Upper lobe of right lung (tissue), 1 donor: ENCODE data around the gene MYBL2. TPM values are rescaled to one million over a fixed set of nuclear protein-coding genes. Genes with fewer than 3 reads are reported as not detected.
"Not testable (repeated sequence)": the region's sequence is repeated elsewhere in the genome, so short reads cannot be mapped to it uniquely, and the experiment has no call there.

ENCODE experiments used
- ATAC-seq: fragments of 200-7000 bp; cut with Tn5 transposase; one replicate; pipeline ENCODE4 v1.9.1; 2020; ENCODE audit warnings: mild to moderate bottlenecking, moderate library complexity
- DNase-seq: peaks from one replicate; pipeline ENCODE4 v3.0.0-alpha.2; 2020
- H3K27ac ChIP-seq: fragments of 200-600 bp; one replicate; pipeline ENCODE4 v1.8.0; 2022
- H3K27me3 ChIP-seq: fragments of 200-600 bp; one replicate; pipeline ENCODE4 v1.8.0; 2022; ENCODE audit warnings: mild to moderate bottlenecking
- H3K36me3 ChIP-seq: fragments of 200-600 bp; one replicate; pipeline ENCODE4 v1.8.0; 2022
- H3K4me1 ChIP-seq: fragments of 200-600 bp; one replicate; pipeline ENCODE4 v1.8.0; 2022
- H3K4me3 ChIP-seq: fragments of 200-600 bp; one replicate; pipeline ENCODE4 v1.8.0; 2022; ENCODE audit warnings: mild to moderate bottlenecking
- H3K9me3 ChIP-seq: fragments of 200-600 bp; one replicate; pipeline ENCODE4 v1.8.0; 2022
- intact Hi-C: fragments of 100-400 bp; cut with DNase I; formaldehyde crosslinking; loops from one replicate; pipeline ENCODE4 v1.11.0; 2022
- total RNA-seq: library from RNA; stranded (reverse); fragmentation: NEBNext Ultra II Directional; extraction: Animal tissue kit (Norgen Biotek cat#: 25700); gene quantifications from one replicate; pipeline ENCODE4 v1.2.1, GENCODE V29; 2021
- TF ChIP-seq, protein P1 (sequence below): fragments of 200-600 bp; IDR thresholded peaks from one replicate; pipeline ENCODE4 v1.8.0; 2022; ENCODE audit warnings: antibody characterized with exemption
- donor health status: DM: no; HTN: yes; CAD: no; lungs with severe emphysema.

The MYBL2 gene
- total RNA-seq, 1 donor from 2014 or later: 1.0 TPM

DNA sequence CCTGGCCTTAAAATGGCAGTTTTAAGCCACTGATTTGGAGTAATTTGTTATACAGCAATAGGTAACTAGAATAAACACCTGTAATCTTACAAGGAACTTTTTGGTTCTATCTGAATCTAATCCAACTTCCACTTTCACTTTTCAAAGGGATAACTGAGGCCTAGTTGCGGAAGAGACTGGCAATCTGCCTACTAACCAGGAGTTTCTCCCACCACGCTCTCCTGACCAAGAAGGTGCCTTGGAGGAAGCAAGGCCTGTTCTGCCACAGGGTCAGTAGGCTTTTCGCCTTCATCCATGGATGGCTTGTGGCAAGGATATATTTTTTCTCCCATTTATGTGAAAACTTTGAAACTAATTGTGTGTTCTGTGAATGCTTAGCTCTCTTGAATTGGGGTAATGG lies 12.9 kb upstream of the MYBL2 start:
- intact Hi-C loops: no loop called here
- Histone ChIP-seq H3K27me3 (no peaks in the 10 kb centered on the region), H3K4me3 (no peak overlapping the region), H3K27ac (no peak overlapping the region), H3K9me3 (no peaks in the 10 kb centered on the region), H3K36me3 (no peaks in the 10 kb centered on the region), H3K4me1 (no peaks in the 10 kb centered on the region)
- no peak for DNase-seq
- TF ChIP-seq, protein P1, sequence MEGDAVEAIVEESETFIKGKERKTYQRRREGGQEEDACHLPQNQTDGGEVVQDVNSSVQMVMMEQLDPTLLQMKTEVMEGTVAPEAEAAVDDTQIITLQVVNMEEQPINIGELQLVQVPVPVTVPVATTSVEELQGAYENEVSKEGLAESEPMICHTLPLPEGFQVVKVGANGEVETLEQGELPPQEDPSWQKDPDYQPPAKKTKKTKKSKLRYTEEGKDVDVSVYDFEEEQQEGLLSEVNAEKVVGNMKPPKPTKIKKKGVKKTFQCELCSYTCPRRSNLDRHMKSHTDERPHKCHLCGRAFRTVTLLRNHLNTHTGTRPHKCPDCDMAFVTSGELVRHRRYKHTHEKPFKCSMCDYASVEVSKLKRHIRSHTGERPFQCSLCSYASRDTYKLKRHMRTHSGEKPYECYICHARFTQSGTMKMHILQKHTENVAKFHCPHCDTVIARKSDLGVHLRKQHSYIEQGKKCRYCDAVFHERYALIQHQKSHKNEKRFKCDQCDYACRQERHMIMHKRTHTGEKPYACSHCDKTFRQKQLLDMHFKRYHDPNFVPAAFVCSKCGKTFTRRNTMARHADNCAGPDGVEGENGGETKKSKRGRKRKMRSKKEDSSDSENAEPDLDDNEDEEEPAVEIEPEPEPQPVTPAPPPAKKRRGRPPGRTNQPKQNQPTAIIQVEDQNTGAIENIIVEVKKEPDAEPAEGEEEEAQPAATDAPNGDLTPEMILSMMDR: no peak
- ATAC-seq: no peak

DNA sequence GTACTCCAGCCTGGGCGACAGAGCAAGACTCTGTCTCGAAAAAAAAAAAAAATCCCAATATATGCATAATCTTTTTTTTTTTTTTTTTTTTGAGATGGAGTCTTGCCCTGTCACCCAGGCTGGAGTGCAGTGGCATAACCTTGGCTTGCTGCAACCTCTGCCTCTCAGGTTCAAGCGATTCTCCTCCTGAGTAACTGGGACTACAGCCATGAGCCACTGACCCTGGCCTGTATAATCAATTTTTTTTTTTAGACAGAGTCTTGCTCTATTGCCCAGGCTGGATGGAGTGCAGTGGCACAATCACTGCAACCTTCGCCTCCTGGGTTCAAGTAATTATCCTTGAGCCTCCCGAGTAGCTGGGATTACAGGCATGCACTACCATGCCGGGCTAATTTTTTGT lies 11.7 kb upstream of the MYBL2 start:
- H3K27me3 ChIP-seq, H3K4me1 ChIP-seq, DNase-seq, intact Hi-C loops, H3K4me3 ChIP-seq, ATAC-seq, H3K9me3 ChIP-seq, H3K36me3 ChIP-seq, H3K27ac ChIP-seq: not testable (repeated sequence)

DNA sequence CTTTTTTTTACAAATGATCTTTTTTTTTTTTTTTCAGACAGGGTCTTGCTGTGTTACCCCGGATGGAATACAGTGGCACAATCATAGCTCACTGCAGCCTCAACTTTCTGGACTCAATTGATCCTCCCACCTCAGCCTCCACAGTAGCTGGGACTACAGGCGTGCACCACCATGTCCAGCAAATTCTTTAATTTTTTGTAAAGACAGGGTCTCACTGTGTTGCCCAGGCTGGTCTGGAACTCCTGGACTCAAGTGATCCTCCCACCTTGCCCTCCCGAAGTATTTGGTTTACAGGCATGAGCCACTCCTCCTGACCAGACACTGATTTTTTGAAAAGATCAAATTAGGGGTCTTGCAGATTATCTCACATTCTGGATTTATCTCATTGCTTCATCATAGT lies 11.0 kb upstream of the MYBL2 start:
- H3K4me1 ChIP-seq: no peaks in the 10 kb centered on the region
- TF ChIP-seq, protein P1: no peak
- no peaks in the 10 kb centered on the region for H3K9me3 ChIP-seq
- H3K27ac ChIP-seq: no peak overlapping the region
- H3K36me3 ChIP-seq: no peaks in the 10 kb centered on the region
- no peak for DNase-seq
- no peak for ATAC-seq
- H3K27me3 ChIP-seq: no peaks in the 10 kb centered on the region
- H3K4me3 ChIP-seq: no peak overlapping the region
- intact Hi-C loops: no loop called here

DNA sequence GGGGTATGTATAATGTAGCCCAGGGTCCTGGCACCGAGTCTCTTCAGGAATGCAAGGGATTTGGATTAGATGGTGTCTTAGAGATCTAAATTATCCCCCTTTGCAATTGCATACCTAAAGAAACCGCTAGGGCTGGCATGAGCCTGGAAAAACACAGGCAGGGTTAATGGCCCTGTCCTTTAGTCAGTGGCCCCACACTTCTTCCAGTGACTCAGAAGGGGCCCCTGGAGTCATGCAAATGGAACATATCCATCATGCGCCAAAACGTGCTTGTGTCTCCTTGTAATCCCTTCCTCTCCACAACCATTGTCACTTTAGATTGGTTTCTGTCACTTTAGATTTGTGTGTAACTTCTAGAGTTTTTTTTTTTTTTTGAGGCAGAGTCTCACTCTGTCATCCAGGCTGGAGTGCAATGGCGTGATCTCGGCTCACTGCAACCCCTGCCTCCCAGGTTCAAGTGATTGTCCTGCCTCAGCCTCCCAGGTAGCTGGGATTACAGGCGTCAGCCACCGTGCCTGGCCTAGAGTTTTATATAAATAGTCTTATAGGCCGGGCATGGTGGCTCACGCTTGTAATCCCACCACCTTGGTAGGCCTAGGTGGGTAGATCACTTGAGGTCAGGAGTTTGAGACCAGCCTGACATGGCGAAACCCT lies 8.7 kb upstream of the MYBL2 start:
- ATAC-seq: no peak

DNA sequence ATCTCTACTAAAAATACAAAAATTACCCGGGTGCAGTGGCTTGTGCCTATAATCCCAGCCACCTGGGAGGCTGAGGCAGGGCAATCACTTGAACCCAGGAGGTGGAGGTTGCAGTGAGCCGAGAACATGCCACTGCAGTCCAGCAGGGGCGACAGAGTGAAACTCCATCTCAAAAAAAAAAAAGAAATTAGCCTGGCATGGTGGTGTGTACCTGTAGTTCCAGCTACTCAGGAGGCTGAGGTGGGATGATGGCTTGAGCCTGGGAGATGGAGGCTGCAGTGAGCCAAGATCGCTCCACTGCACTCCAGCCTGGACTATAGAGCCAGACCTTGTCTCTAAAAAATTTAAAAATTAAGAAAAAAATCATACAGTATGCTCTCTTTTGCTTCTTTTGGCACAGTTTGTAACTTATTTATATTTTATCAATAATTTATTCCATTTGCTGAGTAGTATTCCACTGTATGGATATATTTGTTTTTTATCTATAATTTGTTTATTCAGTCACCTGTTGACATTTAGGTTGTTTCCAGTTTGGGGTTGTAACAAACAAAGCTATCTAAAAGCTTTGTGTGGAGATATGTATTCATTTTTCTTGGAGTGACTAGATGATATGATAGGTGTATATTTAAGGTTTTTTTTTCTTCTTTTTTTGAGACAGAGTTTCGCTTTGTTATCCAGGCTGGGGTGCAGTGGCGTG lies 8.0 kb upstream of the MYBL2 start:
- Histone ChIP-seq H3K4me3 (no peak overlapping the region), H3K36me3 (no peaks in the 10 kb centered on the region), H3K4me1 (no peaks in the 10 kb centered on the region), H3K9me3 (no peaks in the 10 kb centered on the region), H3K27ac (no peak overlapping the region), H3K27me3 (no peaks in the 10 kb centered on the region)
- DNase-seq (no peak), ATAC-seq (no peak)
- TF ChIP-seq, protein P1: no peak
- intact Hi-C loops: no loop called here

More for the DNA sequence above, 8.7 kb upstream of the MYBL2 start:
- Histone ChIP-seq H3K4me3 (peak overlapping the region; percentile 77), H3K27me3 (no peaks in the 10 kb centered on the region), H3K4me1 (no peaks in the 10 kb centered on the region), H3K27ac (no peak overlapping the region), H3K36me3 (no peaks in the 10 kb centered on the region), H3K9me3 (no peaks in the 10 kb centered on the region)
- intact Hi-C loops: no loop called here
- TF ChIP-seq, protein P1: no peak
- no peak for DNase-seq

DNA sequence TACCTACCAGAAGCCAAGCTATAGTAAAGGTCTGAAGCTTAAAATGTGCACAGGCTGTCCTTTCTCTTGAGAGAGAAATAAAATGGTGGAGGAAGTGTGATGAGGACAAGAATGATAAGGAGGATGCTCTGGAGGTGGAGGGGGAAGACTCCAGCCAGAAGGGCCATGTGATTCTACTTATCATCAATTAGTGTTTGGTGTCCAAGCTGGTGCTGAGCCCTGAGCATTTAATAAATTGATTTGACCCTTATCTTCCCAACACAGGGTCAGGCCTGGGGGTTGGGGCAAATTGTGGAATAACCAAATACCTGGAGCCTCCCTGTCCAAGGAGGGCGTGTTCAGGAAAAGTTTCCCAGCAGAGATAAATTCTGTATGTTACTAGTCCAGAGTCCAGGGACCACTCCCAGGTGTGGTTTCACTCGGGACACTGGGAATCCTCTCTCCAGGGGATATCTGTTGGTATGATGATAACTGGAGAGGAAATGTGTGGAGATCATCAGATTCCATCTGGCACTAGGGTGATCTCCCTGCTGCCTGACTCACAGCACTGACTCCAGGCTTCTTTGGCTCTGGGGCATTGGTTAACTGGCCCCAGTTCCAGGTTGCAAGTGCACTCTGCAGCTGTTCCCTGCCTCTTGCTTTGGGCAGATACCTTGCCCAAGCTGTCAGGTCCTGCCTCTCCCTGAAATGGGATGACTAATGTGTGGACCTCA lies 3.8 kb upstream of the MYBL2 start:
- no peaks in the 10 kb centered on the region for H3K36me3 ChIP-seq

More for the DNA sequence above, 3.8 kb upstream of the MYBL2 start:
- ATAC-seq (no peak), DNase-seq (no peak)
- no peak overlapping the region for H3K4me3 ChIP-seq
- H3K27ac ChIP-seq: no peak overlapping the region
- H3K27me3 ChIP-seq: peaks cover 15% of the 10 kb centered on the region
- TF ChIP-seq, protein P1: no peak
- peaks cover 6% of the 10 kb centered on the region for H3K4me1 ChIP-seq
- intact Hi-C loops: no loop called here
- no peaks in the 10 kb centered on the region for H3K9me3 ChIP-seq
